Gastrocnemius medialis (tissue), 4 donors: Measurements from ENCODE around the gene MT1G. TPM values are rescaled to one million over a fixed set of nuclear protein-coding genes. Genes with fewer than 3 reads are reported as not detected.
A peak's percentile ranks its signal among the peaks of the same experiment; 100 is the strongest.

Experiments
- ATAC-seq, 2 donors: fragments of 150-250 bp; one replicate each; pipeline ENCODE4 v1.9.1; 2016
- DNase-seq, 2 donors: peaks; one replicate each; pipeline ENCODE4 v3.0.0-alpha.2; 2019
- H3K27ac ChIP-seq, 4 donors: fragments of 200-600 bp; sonication (generic); 1 replicate in 1 of 4; 2 replicates in 3 of 4; pipeline ENCODE4 v1.5.1; 2016 to 2018; ENCODE audit warnings: mild to moderate bottlenecking in 2 of 4, moderate library complexity in 1 of 4
- H3K27me3 ChIP-seq, 3 donors: fragments of 200-600 bp; sonication (generic) in 2 of 3; 1 replicate in 1 of 3; 2 replicates in 2 of 3; pipeline versions ENCODE4 v1.5.1 to v1.6.0; 2016 to 2019; ENCODE audit warnings: mild to moderate bottlenecking in 1 of 3, moderate library complexity in 1 of 3
- H3K36me3 ChIP-seq, 2 donors: fragments of 200-600 bp; sonication (generic) in 1 of 2; one replicate each; pipeline ENCODE4 v1.5.1; 2017 to 2018
- H3K4me1 ChIP-seq, 2 donors: fragments of 200-600 bp; sonication (generic) in 1 of 2; one replicate each; pipeline ENCODE4 v1.5.1; 2016 to 2017; ENCODE audit warnings: mild to moderate bottlenecking in 2 of 2
- H3K4me3 ChIP-seq, 4 donors: fragments of 200-600 bp; sonication (generic) in 3 of 4; 1 replicate in 1 of 4; 2 replicates in 3 of 4; pipeline ENCODE4 v1.5.1; 2016 to 2019; ENCODE audit warnings: mild to moderate bottlenecking in 2 of 4
- H3K9me3 ChIP-seq, 3 donors: fragments of 200-600 bp; sonication (generic) in 2 of 3; 1 replicate in 1 of 3; 2 replicates in 2 of 3; pipeline ENCODE4 v1.5.1; 2016 to 2019
- CTCF ChIP-seq, 5 experiments: fragments of 450-650 bp in 3 of 5; fragments of 200-600 bp in 2 of 5; sonication (generic) in 2 of 5; IDR thresholded peaks in 4 of 5; conservative IDR thresholded peaks in 1 of 5; 1 replicate in 4 of 5; 2 replicates in 1 of 5; pipeline ENCODE4 v1.5.1; 2016 to 2019; ENCODE audit warnings: antibody characterized with exemption in 5 of 5, mild to moderate bottlenecking in 3 of 5, moderate library complexity in 3 of 5
- POLR2A ChIP-seq, 2 donors: fragments of 450-650 bp; IDR thresholded peaks; one replicate each; pipeline ENCODE4 v1.6.1; 2017; ENCODE audit warnings: antibody characterized with exemption in 2 of 2, mild to moderate bottlenecking in 2 of 2, moderate library complexity in 2 of 2
- in situ Hi-C, 4 donors: fragments of 200-750 bp; cut with MboI; loops; one replicate each; pipeline versions ENCODE4 v1.15.0 to v1.8.0; 2017; ENCODE audit warnings: low sequenced_read_pairs in 4 of 4
- intact Hi-C: fragments of 100-400 bp; cut with DNase I; formaldehyde crosslinking; loops from one replicate; pipeline ENCODE4 v1.15.1; 2023; ENCODE audit warnings: low total_unique reads
- total RNA-seq, 4 donors: library from RNA; depleted of rRNA; stranded (reverse); fragments of >200 nt; gene quantifications; one replicate each; pipeline versions ENCODE4 v1.1.0 to v1.2.3, GENCODE V29; 2016

The MT1G gene
- total RNA-seq, 4 donors from 2014 or later: 3.5 to 4.6 TPM; not detected in 2

- DNase-seq (no peak), ATAC-seq (no peak)
- H3K4me1 ChIP-seq: peaks cover 8 to 16% of the 10 kb centered on the region in 2 donors
- peaks cover 3 to 7% (median 6%) of the 10 kb centered on the region in 3 donors for H3K27me3 ChIP-seq
- no peaks in the 10 kb centered on the region for H3K36me3 ChIP-seq
- H3K4me3 ChIP-seq: peak overlapping the region in 1 of 4 donors; percentile 3
- intact Hi-C loops: no loop called here
- TF ChIP-seq CTCF (IDR thresholded peaks at IDR 0.05 in 4 of 5, conservative IDR thresholded peaks at IDR 0.05 in 1 of 5) (no peak), POLR2A (IDR thresholded peaks at IDR 0.05) (no peak)
- in situ Hi-C loops: no loop called here
- no peak overlapping the region for H3K27ac ChIP-seq
- H3K9me3 ChIP-seq: no peaks in the 10 kb centered on the region
These were observed 32.4 kb downstream of the MT1G start for GRCh38 chr16:56635441-56635967.

GRCh38 chr16:56634715-56635440, 33.0 kb downstream of the MT1G start:
- peak overlapping the region in 1 of 4 donors; percentile 3 for H3K4me3 ChIP-seq
- H3K27ac ChIP-seq: no peak overlapping the region
- peaks cover 8 to 16% of the 10 kb centered on the region in 2 donors for H3K4me1 ChIP-seq
- ATAC-seq: no peak
- no peaks in the 10 kb centered on the region for H3K36me3 ChIP-seq
- no peak for DNase-seq
- no peaks in the 10 kb centered on the region for H3K9me3 ChIP-seq
- in situ Hi-C loops (no loop called here), intact Hi-C loops (no loop called here)
- peaks cover 3 to 7% (median 6%) of the 10 kb centered on the region in 3 donors for H3K27me3 ChIP-seq
- TF ChIP-seq CTCF (IDR thresholded peaks at IDR 0.05 in 4 of 5, conservative IDR thresholded peaks at IDR 0.05 in 1 of 5) (no peak), POLR2A (IDR thresholded peaks at IDR 0.05) (no peak)

- ATAC-seq: no peak
- no peak for DNase-seq
- intact Hi-C loops: no loop called here
- H3K36me3 ChIP-seq: no peaks in the 10 kb centered on the region
- H3K9me3 ChIP-seq: no peaks in the 10 kb centered on the region
- H3K27ac ChIP-seq: peak overlapping the region in 3 of 4 donors; percentile 74 to 76 (median 75)
- H3K4me1 ChIP-seq: peaks cover 4 to 9% of the 10 kb centered on the region in 2 donors
- TF ChIP-seq CTCF (IDR thresholded peaks at IDR 0.05 in 4 of 5, conservative IDR thresholded peaks at IDR 0.05 in 1 of 5) (no peak), POLR2A (IDR thresholded peaks at IDR 0.05) (no peak)
- H3K4me3 ChIP-seq: peak overlapping the region in 3 of 4 donors; percentile 59 to 61 (median 60)
- in situ Hi-C loops: no loop called here
- peaks cover 0 to 7% (median 6%) of the 10 kb centered on the region in 3 donors for H3K27me3 ChIP-seq
These were observed 34.3 kb downstream of the MT1G start for GRCh38 chr16:56633535-56633934.

- H3K4me1 ChIP-seq: peaks cover 3 to 8% of the 10 kb centered on the region in 2 donors
- peak overlapping the region; percentile 74 to 80 (median 76) for H3K27ac ChIP-seq
- peaks cover 0 to 6% (median under 1%) of the 10 kb centered on the region in 3 donors for H3K27me3 ChIP-seq
- intact Hi-C loops: no loop called here
- no peaks in the 10 kb centered on the region for H3K9me3 ChIP-seq
- peak overlapping the region; percentile 55 to 61 (median 60) for H3K4me3 ChIP-seq
- ATAC-seq (no peak), DNase-seq (no peak)
- no peaks in the 10 kb centered on the region for H3K36me3 ChIP-seq
- in situ Hi-C loops: no loop called here
- TF ChIP-seq POLR2A (IDR thresholded peaks at IDR 0.05): no peak
- no peak for TF ChIP-seq CTCF (IDR thresholded peaks at IDR 0.05 in 4 of 5, conservative IDR thresholded peaks at IDR 0.05 in 1 of 5)
These were observed 35.0 kb downstream of the MT1G start for GRCh38 chr16:56632848-56633365.
